Trophoblast cell (in vitro differentiated cells and primary cell): Measurements from ENCODE around the gene PHLDB2.

ENCODE experiments used
- DNase-seq, 2 donors: peaks; one replicate each; pipeline ENCODE4 v3.0.0-alpha.2; 2016
- H2AFZ ChIP-seq: 2 replicates; pipeline ENCODE4 v1.6.1; 2013; ENCODE audit warnings: low read length, moderate library complexity, mild to moderate bottlenecking; ENCODE audit not compliant: insufficient read depth, poor library complexity
- H2AK5ac ChIP-seq: 2 replicates; pipeline ENCODE4 v1.6.1; 2013; ENCODE audit warnings: mild to moderate bottlenecking, low read length
- H2BK120ac ChIP-seq: 2 replicates; pipeline ENCODE4 v1.6.1; 2013; ENCODE audit warnings: low read length, mild to moderate bottlenecking, moderate library complexity; ENCODE audit not compliant: insufficient read depth, poor library complexity
- H2BK12ac ChIP-seq: 2 replicates; pipeline ENCODE4 v1.6.1; 2013; ENCODE audit warnings: mild to moderate bottlenecking, low read length, moderate library complexity
- H2BK5ac ChIP-seq: 2 replicates; pipeline ENCODE4 v1.6.1; 2013; ENCODE audit warnings: low read length, low read depth, moderate library complexity, mild to moderate bottlenecking; ENCODE audit not compliant: poor library complexity
- H3K14ac ChIP-seq: 2 replicates; pipeline ENCODE4 v1.6.1; 2013; ENCODE audit warnings: mild to moderate bottlenecking, low read length
- H3K18ac ChIP-seq: 2 replicates; pipeline ENCODE4 v1.6.1; 2013; ENCODE audit warnings: mild to moderate bottlenecking, low read length
- H3K23ac ChIP-seq: 2 replicates; pipeline ENCODE4 v1.6.1; 2013; ENCODE audit warnings: low read length
- H3K27ac ChIP-seq: 2 replicates; pipeline ENCODE4 v1.5.1; 2013; ENCODE audit warnings: low read depth, mild to moderate bottlenecking, inconsistent platforms, low read length, moderate library complexity
- H3K27me3 ChIP-seq: 2 replicates; pipeline ENCODE4 v1.6.1; 2013; ENCODE audit warnings: inconsistent platforms, mild to moderate bottlenecking, low read length, moderate library complexity; ENCODE audit not compliant: insufficient read depth
- H3K36me3 ChIP-seq, 2 experiments: 1 replicate in 1 of 2; 2 replicates in 1 of 2; pipeline ENCODE4 v1.6.1; 2013; ENCODE audit warnings: low read length in 2 of 2, mild to moderate bottlenecking in 2 of 2, moderate library complexity in 1 of 2; ENCODE audit not compliant: insufficient read depth in 2 of 2, control insufficient read depth in 1 of 2
- H3K4ac ChIP-seq: 2 replicates; pipeline ENCODE4 v1.6.1; 2013; ENCODE audit warnings: low read depth, mild to moderate bottlenecking, low read length, moderate library complexity
- H3K4me1 ChIP-seq, 2 experiments: 1 replicate in 1 of 2; 2 replicates in 1 of 2; pipeline ENCODE4 v1.6.1; 2013; ENCODE audit warnings: low read length in 2 of 2, mild to moderate bottlenecking in 2 of 2, moderate library complexity in 1 of 2; ENCODE audit not compliant: insufficient read depth in 2 of 2, control insufficient read depth in 1 of 2
- H3K4me2 ChIP-seq: 2 replicates; pipeline ENCODE4 v1.6.1; 2013; ENCODE audit warnings: inconsistent platforms, mild to moderate bottlenecking, low read length, moderate library complexity
- H3K4me3 ChIP-seq: 2 replicates; pipeline ENCODE4 v1.5.1; 2013; ENCODE audit warnings: mild to moderate bottlenecking, low read depth, low read length, inconsistent platforms
- H3K79me1 ChIP-seq: one replicate; pipeline ENCODE4 v1.6.1; 2013; ENCODE audit warnings: low read length
- H3K79me2 ChIP-seq: 2 replicates; pipeline ENCODE4 v1.6.1; 2013; ENCODE audit warnings: low read length, mild to moderate bottlenecking; ENCODE audit not compliant: control insufficient read depth, insufficient read depth, poor library complexity
- H3K9ac ChIP-seq: 2 replicates; pipeline ENCODE4 v1.6.1; 2013; ENCODE audit warnings: mild to moderate bottlenecking, low read length
- H3K9me3 ChIP-seq: 2 replicates; pipeline ENCODE4 v1.6.1; 2013; ENCODE audit warnings: low read depth, mild to moderate bottlenecking, control low read depth, inconsistent platforms, low read length; ENCODE audit not compliant: insufficient read depth
- H4K12ac ChIP-seq: 2 replicates; pipeline ENCODE4 v1.6.1; 2013; ENCODE audit warnings: low read depth, mild to moderate bottlenecking, low read length, moderate library complexity
- H4K8ac ChIP-seq: 2 replicates; pipeline ENCODE4 v1.6.1; 2013; ENCODE audit warnings: low read depth, mild to moderate bottlenecking, low read length, moderate library complexity
- H4K91ac ChIP-seq: one replicate; pipeline ENCODE4 v1.6.1; 2013; ENCODE audit warnings: low read depth, mild to moderate bottlenecking, low read length, moderate library complexity
- WGBS: extraction: QIAGEN DNeasy Blood & Tissue Kit; methylation state at CpG from one replicate; pipeline ENCODE4 v1.1.7; 2013; ENCODE audit warnings: missing lambda C conversion rate; ENCODE audit not compliant: insufficient read length, insufficient coverage; ENCODE audit errors: extremely low coverage; 5-methylcytosine and 5-hydroxymethylcytosine counted together

The PHLDB2 gene

GRCh38 chr3:111928613-111929012 lies 69.5 kb downstream of the PHLDB2 start:
- Histone ChIP-seq H3K4me1 (no peaks in the 10 kb centered on the region), H3K36me3 (peaks cover 5 to 14% of the 10 kb centered on the region in 2 experiments), H2BK12ac (no peak overlapping the region), H3K79me2 (no peaks in the 10 kb centered on the region), H4K12ac (no peak overlapping the region), H3K23ac (no peak overlapping the region), H4K8ac (no peak overlapping the region), H4K91ac (no peak overlapping the region), H3K9me3 (no peaks in the 10 kb centered on the region), H3K27me3 (no peaks in the 10 kb centered on the region), H3K9ac (no peak overlapping the region), H3K18ac (no peak overlapping the region), H2BK120ac (no peak overlapping the region), H3K4ac (no peak overlapping the region), H3K4me3 (no peak overlapping the region), H2AFZ (no peak overlapping the region), H2BK5ac (no peak overlapping the region), H3K79me1 (no peaks in the 10 kb centered on the region), H3K27ac (no peak overlapping the region), H2AK5ac (no peak overlapping the region), H3K4me2 (no peak overlapping the region), H3K14ac (no peak overlapping the region)
- no CpG with 5 or more reads among the region's 2 CpGs for WGBS
- no peak for DNase-seq

GRCh38 chr3:111929484-111929883 lies 70.4 kb downstream of the PHLDB2 start:
- Histone ChIP-seq H3K4ac (no peak overlapping the region), H4K8ac (no peak overlapping the region), H3K14ac (no peak overlapping the region), H3K27ac (no peak overlapping the region), H4K12ac (no peak overlapping the region), H3K23ac (no peak overlapping the region), H3K27me3 (no peaks in the 10 kb centered on the region), H3K9ac (no peak overlapping the region), H2BK120ac (no peak overlapping the region), H3K4me1 (no peaks in the 10 kb centered on the region), H2AK5ac (no peak overlapping the region), H3K36me3 (peaks cover 2 to 10% of the 10 kb centered on the region in 2 experiments), H3K79me2 (no peaks in the 10 kb centered on the region), H3K9me3 (no peaks in the 10 kb centered on the region), H2BK12ac (no peak overlapping the region), H2AFZ (no peak overlapping the region), H3K4me2 (no peak overlapping the region), H3K79me1 (no peaks in the 10 kb centered on the region), H3K4me3 (no peak overlapping the region), H3K18ac (no peak overlapping the region), H2BK5ac (no peak overlapping the region), H4K91ac (no peak overlapping the region)
- WGBS, result no CpG with 5 or more reads among the region's 2 CpGs
- no peak for DNase-seq

DNA sequence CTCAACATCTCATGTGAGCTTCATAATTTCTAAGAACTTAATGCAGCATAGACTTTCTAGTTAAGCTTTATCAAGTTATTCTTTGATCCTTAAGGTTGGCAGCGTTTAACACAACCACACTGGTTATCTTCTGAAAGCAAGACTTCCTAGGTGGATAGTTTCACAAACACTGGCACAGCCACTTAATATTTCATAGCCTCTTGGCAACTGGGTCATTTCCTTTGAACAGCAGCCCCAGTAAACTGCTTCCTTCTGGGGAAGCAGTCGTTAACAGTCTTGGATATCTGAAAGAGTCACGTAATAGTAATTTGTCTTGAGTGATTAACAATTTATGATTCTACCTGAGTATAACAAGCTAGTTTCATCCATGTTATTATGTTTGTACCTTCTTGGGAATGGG lies 73.9 kb downstream of the PHLDB2 start:
- Histone ChIP-seq H3K79me2 (no peaks in the 10 kb centered on the region), H3K23ac (no peak overlapping the region), H3K9me3 (no peaks in the 10 kb centered on the region), H4K91ac (no peak overlapping the region), H2BK5ac (no peak overlapping the region), H2BK12ac (no peak overlapping the region), H3K36me3 (peaks cover 0 to 5% of the 10 kb centered on the region in 2 experiments), H4K12ac (no peak overlapping the region), H3K4ac (no peak overlapping the region), H2AFZ (no peak overlapping the region), H3K18ac (no peak overlapping the region), H3K4me2 (no peak overlapping the region), H3K27ac (no peak overlapping the region), H2AK5ac (no peak overlapping the region), H2BK120ac (no peak overlapping the region), H3K27me3 (no peaks in the 10 kb centered on the region), H3K79me1 (no peaks in the 10 kb centered on the region), H3K14ac (no peak overlapping the region), H3K4me3 (no peak overlapping the region), H3K4me1 (no peaks in the 10 kb centered on the region), H3K9ac (no peak overlapping the region), H4K8ac (no peak overlapping the region)
- WGBS, result no CpG with 5 or more reads among the region's 3 CpGs
- DNase-seq, result no peak

DNA sequence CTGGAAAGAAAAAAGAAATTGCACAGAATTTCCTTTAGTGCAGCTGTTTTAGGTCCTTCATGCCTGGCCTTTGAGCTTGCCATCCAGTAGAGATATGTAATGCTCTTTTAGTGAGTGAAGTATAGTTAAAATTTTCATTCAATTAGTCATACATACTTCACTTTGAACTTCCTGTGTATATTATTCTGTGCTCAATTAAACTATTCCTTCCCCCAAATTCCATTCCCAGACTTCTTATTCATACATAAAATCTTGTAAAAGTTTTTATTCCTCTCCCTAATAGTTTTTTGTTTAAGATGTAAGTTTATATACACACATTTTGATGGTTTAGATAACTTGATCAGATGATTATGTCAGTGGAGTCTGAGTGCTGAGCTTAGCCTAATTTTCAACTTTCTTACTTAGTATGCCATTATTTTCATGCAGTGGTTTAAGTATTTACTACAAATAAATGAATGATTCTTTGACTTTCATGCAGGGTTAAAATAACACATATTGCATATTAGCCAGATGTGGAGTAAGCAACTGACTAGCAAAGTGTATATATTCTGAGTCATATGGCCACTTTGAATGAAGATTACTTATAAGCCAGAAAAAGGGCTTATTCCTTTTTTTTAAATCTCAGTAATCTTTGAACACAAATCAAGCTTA lies 77.3 kb downstream of the PHLDB2 start:
- Histone ChIP-seq H3K4ac (no peak overlapping the region), H3K14ac (no peak overlapping the region), H3K4me3 (no peak overlapping the region), H2AFZ (no peak overlapping the region), H3K79me1 (no peaks in the 10 kb centered on the region), H3K9ac (no peak overlapping the region), H3K27me3 (no peaks in the 10 kb centered on the region), H2BK120ac (no peak overlapping the region), H3K36me3 (peaks cover under 1 to 9% of the 10 kb centered on the region in 2 experiments), H4K12ac (no peak overlapping the region), H2BK12ac (no peak overlapping the region), H3K23ac (no peak overlapping the region), H4K8ac (no peak overlapping the region), H3K18ac (no peak overlapping the region), H3K27ac (no peak overlapping the region), H3K4me2 (no peak overlapping the region), H3K9me3 (no peaks in the 10 kb centered on the region), H3K79me2 (no peaks in the 10 kb centered on the region), H2AK5ac (no peak overlapping the region), H2BK5ac (no peak overlapping the region), H3K4me1 (no peaks in the 10 kb centered on the region), H4K91ac (no peak overlapping the region)
- peak in 1 of 2 donors; percentile 59 for DNase-seq
